ENCODE measurements around the gene PANK1. TPM values are rescaled to one million over a fixed set of nuclear protein-coding genes. Genes with fewer than 3 reads are reported as not detected.

PANK1 gene
- total and polyA plus RNA-seq, 2 of the 8 experiments (the other 6 are each of a cell fraction or from before 2014, with no cell fraction given), result 18.5 to 40.4 TPM

- Histone ChIP-seq H2BK20ac (ENCODE audit: low read length) (no peak overlapping the region), H3K23ac (ENCODE audit: insufficient read length) (no peak overlapping the region), H3K27me3 (replicated peaks in 1 of 4; ENCODE audit: control insufficient read depth in 3 of 4, extremely low read depth in 1 of 4, insufficient read depth in 3 of 4, low read length in 3 of 4) (no peaks in the 10 kb centered on the region), H4K20me1 (replicated peaks in 1 of 2; ENCODE audit: control insufficient read depth in 1 of 2, insufficient read depth in 2 of 2, low read length in 2 of 2) (no peaks in the 10 kb centered on the region), H3K56ac (replicated peaks; ENCODE audit: insufficient read length, low read depth, low read length) (no peak overlapping the region), H3K4me1 (replicated peaks in 1 of 4; ENCODE audit: control insufficient read depth in 3 of 4, insufficient read depth in 4 of 4, low read length in 3 of 4) (no peaks in the 10 kb centered on the region), H3K4ac (replicated peaks; ENCODE audit: insufficient read length, low read depth, low read length) (no peak overlapping the region), H3K4me2 (ENCODE audit: insufficient read depth in 1 of 2, low read depth in 2 of 2, low read length in 2 of 2) (no peak overlapping the region), H2BK12ac (ENCODE audit: low read depth, low read length) (no peak overlapping the region), H3K23me2 (ENCODE audit: low read depth, low read length) (no peaks in the 10 kb centered on the region), H3K79me1 (ENCODE audit: low read depth, low read length) (no peaks in the 10 kb centered on the region), H3K9me3 (ENCODE audit: insufficient read depth in 2 of 2, low read depth in 1 of 2, low read length in 1 of 2) (no peaks in the 10 kb centered on the region), H4K8ac (ENCODE audit: extremely low read depth, insufficient read depth, low read length) (no peak overlapping the region), H2AK5ac (ENCODE audit: low read depth, low read length) (no peak overlapping the region), H2AFZ (ENCODE audit: low read length) (no peak overlapping the region), H4K91ac (replicated peaks; ENCODE audit: insufficient read length, low read length) (no peak overlapping the region), H2BK120ac (replicated peaks; ENCODE audit: low read depth, low read length) (no peak overlapping the region), H3K27ac (ENCODE audit: low read depth, low read length) (no peak overlapping the region), H3K36me3 (ENCODE audit: control insufficient read depth in 2 of 4, insufficient read depth in 4 of 4, low read length in 3 of 4) (no peaks in the 10 kb centered on the region), H3K4me3 (ENCODE audit: extremely low read depth in 1 of 4, insufficient read depth in 2 of 4, low read depth in 3 of 4, low read length in 4 of 4) (no peak overlapping the region), H2BK5ac (ENCODE audit: low read depth, low read length) (no peak overlapping the region), H3K9ac (replicated peaks in 1 of 4; ENCODE audit: extremely low read depth in 1 of 4, low read depth in 3 of 4, low read length in 3 of 4) (no peak overlapping the region), H3K14ac (ENCODE audit: insufficient read length) (no peak overlapping the region), H3K18ac (ENCODE audit: extremely low read depth, low read length) (no peak overlapping the region), H2BK15ac (ENCODE audit: low read length) (no peak overlapping the region), H3K79me2 (ENCODE audit: control insufficient read depth in 1 of 2, insufficient read depth in 2 of 2, low read length in 2 of 2) (no peaks in the 10 kb centered on the region), H4K5ac (ENCODE audit: insufficient read length, low read depth, low read length) (no peak overlapping the region)
- ChIA-PET POLR2A (ENCODE audit: partially characterized antibody) (interaction anchor here (0.7 kb wide), 1 partner anchor 209 kb away, joined by 3 read pairs; no protein-coding TSS in a partner anchor), CTCF (ENCODE audit: partially characterized antibody) (interaction anchor here (1.1 kb wide), 1 partner anchor 10 kb away, joined by 3 read pairs; no protein-coding TSS in a partner anchor)
- no peak for DNase-seq (ENCODE audit: low read depth in 1 of 2, low spot score in 2 of 2)
- no peak for FAIRE-seq
- TF ChIP-seq SRF (IDR thresholded peaks at IDR 0.05; ENCODE audit: low read depth, low read length), result no peak
- TF ChIP-seq HDAC6 (IDR thresholded peaks at IDR 0.05; ENCODE audit: low read depth, low read length), result no peak
These were observed 70.0 kb downstream of the PANK1 start for GRCh38 chr10:89575031-89575430.

All from H1 (cell line).